Ureter (tissue), 1 donor: Measurements from ENCODE around the gene MPZ. TPM values are rescaled to one million over a fixed set of nuclear protein-coding genes. Genes with fewer than 3 reads are reported as not detected.
"Not testable (repeated sequence)": the region's sequence is repeated elsewhere in the genome, so short reads cannot be mapped to it uniquely, and the experiment has no call there.

ENCODE experiments used
- DNase-seq: peaks from one replicate; pipeline ENCODE4 v3.0.0-alpha.2; 2020; ENCODE audit warnings: low spot score
- total RNA-seq: library from RNA; stranded (reverse); gene quantifications from one replicate; pipeline ENCODE4 v1.2.4, GENCODE V29; 2023
- donor health status: DM: yes; HTN: yes; CAD: no.

Gene MPZ
- total RNA-seq, 1 donor from 2014 or later = 3.1 TPM

- DNase-seq = no peak
Measured at GRCh38 chr1:161300478-161300877, 9.3 kb downstream of the MPZ start.

GRCh38 chr1:161299347-161299746 lies 10.4 kb downstream of the MPZ start:
- no peak for DNase-seq

GRCh38 chr1:161298116-161298515 lies 11.7 kb downstream of the MPZ start:
- no peak for DNase-seq

DNA sequence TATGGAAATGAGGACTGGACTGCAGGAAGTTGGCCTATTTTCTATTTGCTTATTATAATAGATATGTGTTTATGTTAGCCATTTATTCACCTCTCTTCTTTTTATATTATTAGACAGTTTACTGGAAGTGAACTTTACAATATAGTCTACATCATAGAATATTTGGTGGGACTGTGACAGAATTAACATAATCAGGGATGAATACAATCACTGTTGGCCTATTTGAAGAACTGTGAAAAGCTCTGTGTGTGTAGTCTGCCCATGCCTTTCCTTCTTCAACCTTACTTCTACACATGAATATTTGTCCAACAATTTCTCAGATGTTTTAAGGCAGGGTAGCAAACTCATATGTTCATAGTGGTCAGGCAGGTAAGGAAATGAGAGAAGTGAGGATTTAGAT lies 12.4 kb downstream of the MPZ start:
- no peak for DNase-seq

DNA sequence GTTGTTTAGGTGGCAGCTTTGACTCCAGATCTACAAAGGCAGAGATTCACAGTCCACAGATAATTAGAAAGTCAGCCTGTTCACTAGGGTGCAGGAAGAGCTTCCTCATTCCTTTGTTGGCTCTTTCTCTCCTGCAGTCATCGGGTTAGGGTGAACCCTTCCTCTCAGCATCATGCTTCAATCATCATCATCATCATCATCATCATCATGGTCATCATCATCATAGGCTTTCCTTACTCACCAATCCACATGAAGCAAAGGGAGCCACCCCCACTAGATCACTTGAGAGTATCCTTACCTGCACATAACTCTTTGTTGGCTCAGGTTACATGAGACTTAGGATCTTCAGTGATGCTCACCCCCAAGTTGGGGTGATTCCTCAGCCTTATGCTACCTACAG lies 19.0 kb downstream of the MPZ start:
- DNase-seq = no peak

GRCh38 chr1:161287482-161288054 lies 22.2 kb downstream of the MPZ start:
- DNase-seq = no peak

GRCh38 chr1:161285521-161285920 lies 24.2 kb downstream of the MPZ start:
- DNase-seq = no peak

DNA sequence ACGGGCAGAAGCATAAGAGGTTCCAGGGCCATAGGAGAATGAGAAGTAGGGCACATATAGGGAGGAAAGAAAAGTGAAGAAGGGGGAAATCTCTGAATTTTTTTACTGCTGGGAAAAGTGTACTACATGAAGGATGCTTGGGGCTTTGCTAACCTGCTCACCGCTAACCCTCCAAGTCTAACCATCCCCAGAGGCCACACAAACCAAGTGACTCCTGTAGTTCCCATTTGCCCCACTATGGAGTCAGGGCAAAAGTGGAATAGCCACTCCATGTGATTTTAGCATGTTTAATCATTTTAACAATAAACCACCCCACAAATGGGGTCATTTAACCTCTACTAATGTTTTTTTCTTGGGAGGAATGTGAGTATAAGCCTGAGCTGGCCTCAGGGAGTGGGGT lies 24.7 kb downstream of the MPZ start:
- DNase-seq = no peak

DNA sequence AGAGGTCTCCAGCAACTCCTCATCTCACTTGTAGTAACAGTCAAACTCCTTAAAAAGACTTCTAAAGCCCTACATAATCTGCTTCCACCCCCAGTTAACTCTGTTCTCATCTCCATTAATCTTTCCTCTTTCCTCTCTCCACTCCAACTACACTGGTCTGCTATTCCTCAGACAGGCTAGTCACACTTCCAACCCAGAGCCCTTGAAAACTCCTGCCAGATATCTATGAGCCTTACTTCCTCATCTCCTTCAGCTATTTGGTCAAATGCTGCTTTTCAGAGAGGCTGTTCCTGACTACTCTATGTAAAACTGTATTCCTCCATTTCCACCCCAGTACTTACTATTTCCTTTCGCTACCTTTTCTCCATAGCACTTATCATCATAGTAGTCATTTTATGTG lies 26.8 kb downstream of the MPZ start:
- DNase-seq = no peak

DNA sequence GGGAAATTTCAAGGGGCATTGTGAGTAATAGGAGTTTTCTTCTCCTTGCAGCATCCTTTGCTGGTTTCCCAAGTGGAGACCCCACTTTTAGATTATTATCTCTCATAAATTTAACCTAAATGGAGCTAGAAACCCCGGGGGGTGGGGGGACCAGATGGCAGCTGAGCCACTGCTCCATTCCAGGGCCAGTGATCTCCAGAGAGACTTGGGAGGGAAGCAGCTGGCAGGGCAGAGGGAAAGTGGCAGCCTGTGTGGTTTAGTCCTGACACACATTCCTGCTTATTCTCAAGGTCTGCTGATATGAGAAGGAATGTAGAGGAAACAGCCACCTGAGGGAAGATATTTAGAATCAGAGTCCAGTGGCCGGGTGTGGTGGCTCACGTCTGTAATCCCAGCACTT lies 34.9 kb downstream of the MPZ start:
- no peak for DNase-seq

GRCh38 chr1:161273402-161273801 lies 36.4 kb downstream of the MPZ start:
- no peak for DNase-seq

- DNase-seq = no peak
Measured at GRCh38 chr1:161267321-161267720, 42.4 kb downstream of the MPZ start.

GRCh38 chr1:161266836-161267235 lies 42.9 kb downstream of the MPZ start:
- DNase-seq = no peak

- no peak for DNase-seq
Measured at GRCh38 chr1:161266202-161266601, 43.6 kb downstream of the MPZ start.

GRCh38 chr1:161265305-161265704 lies 44.5 kb downstream of the MPZ start:
- no peak for DNase-seq

DNA sequence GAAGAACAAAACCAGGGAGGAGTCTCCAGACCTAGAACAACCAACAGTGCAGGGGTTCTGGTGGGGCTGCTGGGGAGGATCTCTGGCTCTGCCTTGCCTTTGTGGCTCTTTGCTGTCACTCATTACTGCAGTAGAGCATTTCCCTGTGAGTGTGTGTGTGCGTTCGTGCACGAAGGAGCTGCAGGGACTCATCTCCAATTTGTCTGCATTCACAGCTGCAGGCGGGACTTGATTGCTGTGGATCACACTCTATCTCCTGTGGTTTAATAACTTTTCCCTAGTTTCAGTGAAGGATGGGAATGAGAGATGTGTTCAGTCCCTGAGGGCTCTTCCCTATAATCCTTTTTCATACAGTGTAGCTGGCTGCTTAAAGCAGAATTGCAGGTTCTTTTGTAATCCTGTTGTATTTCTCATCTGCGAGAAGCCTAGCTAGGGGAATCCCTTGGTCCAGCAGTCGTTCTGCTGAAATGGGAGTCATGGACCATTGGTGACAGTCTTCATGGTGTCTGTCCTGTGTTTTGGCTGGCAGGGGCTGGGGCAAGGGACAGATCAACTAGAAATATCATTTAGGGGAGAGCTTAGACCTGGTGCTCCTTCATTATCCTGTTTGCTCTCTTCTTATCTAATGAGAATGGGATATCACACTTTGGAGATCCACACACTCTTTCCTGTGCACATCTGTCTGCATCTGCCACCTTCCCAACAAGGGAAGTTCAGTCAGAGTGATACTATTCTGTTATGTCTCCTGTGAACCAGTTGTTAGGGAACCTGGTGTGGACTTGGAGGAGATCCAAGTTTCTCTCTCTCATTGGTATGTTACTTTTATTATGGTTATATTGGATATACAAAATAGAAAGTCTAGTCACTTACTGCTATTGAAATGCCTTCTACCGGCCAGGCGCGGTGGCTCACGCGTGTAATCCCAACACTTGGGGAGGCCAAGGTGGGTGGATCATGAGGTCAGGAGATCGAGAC lies 48.2 kb downstream of the MPZ start:
- no peak for DNase-seq

DNA sequence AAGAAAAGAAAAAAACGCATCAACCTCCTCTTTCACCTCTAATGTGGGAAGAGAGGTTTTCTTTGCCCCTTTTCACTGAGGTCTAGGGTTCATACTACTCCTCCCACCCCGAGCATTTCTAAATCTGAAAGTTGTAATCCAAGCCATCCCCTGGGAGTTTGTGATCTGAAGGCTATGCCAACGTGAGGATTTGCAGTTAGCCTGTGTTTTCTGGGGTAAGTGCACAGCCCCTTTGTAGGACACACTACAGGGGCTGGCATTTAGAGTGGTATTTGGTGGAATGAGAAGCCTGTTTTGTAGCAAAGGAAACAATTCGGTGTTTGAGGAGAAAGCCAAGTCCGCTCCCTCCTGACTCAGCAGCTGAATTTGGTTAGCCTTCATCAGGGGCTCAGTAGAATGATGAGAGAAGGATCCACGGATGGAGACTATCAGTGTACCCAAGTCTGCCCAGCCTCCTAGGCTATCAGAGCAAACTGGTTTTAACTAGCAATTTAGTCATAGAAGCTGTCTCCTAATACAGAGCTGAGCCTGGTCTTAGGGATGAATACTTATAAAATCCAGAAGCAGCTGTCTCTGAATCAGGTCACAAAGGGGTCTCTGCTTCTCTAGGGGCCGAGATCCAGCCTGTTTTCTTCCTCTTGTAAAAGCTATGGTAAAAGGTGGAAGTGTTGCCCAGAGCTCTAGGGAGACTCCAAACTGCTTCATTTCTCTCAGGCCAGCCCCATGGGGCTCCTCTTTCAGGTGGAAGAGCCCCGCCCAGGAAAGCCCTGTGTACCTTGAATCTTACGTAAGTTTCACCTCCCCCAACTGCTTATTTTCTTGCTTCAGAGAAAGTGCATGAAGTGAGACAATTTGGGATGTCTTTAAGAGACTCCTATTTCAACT lies 49.1 kb downstream of the MPZ start:
- no peak for DNase-seq

GRCh38 chr1:161259765-161260164 lies 50.0 kb downstream of the MPZ start:
- DNase-seq = no peak

DNA sequence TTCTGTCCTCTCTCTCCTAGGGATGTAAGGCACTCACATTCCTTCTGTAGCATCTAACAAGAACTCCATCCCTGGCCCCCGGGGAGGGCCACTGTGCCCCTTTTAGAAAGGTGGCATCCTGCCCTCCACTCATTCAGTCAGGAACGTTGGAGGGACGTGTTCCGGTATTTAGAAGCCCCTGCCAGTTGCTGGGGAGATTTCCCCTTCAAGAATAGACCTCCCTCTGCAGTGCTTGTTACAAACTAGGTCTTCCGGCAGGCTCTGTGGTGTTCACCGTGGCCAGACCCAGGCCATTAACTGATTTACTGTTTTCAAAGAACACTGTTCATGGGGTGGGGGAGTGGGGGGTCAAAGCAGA lies 50.4 kb downstream of the MPZ start:
- DNase-seq = no peak

- peak; percentile 87 for DNase-seq
Measured at GRCh38 chr1:161258439-161259344, 51.1 kb downstream of the MPZ start, which contains the start of gene PCP4L1. PCP4L1 (plus strand) TSS chr1:161258745; CDS start chr1:161258975, 230 bp downstream.

GRCh38 chr1:161257109-161257508 lies 52.7 kb downstream of the MPZ start:
- DNase-seq = not testable (repeated sequence)
